Activated CD4-positive, alpha-beta T cell treated with anti-CD3 and anti-CD28 coated beads, Interleukin-2, Interleukin-6, amounts not matched to agents 100 ng/mL and 50 ng/mL, durations not matched to agents 16 hours and 8 hours (primary cell): Measurements from ENCODE around the gene ACOX2.

Source experiments
- DNase-seq: peaks from one replicate; pipeline ENCODE4 v3.0.0-alpha.2; 2020

ACOX2 gene

DNA sequence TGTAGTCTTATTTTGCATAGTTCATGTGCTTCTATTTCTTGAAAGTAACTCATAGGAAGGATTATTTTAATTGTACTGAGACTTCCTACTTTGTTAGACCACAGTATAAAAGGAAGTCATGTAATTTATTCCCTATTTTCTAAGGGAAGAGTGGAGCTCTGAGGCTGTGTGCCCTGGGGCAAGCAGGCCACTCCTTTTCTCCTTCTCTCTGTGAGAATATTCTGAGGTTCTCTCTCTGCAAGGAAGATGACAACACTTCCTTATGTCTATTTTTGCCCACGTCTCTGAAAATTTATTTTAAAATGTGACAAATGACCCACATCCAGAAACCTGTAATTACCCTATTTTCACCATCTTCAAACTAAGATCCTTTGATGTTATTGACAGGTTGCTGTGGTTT, 34.1 kb downstream of the ACOX2 start:
- DNase-seq: no peak

DNA sequence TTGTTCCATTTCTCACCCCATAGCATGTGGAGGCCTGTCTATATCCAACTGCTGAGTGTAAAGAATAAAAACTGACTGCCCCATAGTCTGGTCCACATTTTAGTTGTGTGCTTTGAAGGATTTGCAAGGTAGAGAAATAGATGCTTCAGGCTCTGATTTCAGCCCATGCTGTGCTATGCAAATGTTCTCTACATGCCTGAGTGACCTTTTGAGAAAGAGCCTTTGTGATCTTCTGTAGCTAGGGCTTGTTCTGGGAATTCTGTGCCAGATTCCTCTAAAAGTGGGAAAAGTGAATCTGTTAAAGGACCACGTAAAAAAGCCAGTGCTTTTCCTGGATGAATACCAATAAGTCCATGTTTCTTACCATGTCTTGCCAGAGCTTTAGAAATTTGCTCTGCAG, 39.9 kb downstream of the ACOX2 start:
- no peak for DNase-seq

DNA sequence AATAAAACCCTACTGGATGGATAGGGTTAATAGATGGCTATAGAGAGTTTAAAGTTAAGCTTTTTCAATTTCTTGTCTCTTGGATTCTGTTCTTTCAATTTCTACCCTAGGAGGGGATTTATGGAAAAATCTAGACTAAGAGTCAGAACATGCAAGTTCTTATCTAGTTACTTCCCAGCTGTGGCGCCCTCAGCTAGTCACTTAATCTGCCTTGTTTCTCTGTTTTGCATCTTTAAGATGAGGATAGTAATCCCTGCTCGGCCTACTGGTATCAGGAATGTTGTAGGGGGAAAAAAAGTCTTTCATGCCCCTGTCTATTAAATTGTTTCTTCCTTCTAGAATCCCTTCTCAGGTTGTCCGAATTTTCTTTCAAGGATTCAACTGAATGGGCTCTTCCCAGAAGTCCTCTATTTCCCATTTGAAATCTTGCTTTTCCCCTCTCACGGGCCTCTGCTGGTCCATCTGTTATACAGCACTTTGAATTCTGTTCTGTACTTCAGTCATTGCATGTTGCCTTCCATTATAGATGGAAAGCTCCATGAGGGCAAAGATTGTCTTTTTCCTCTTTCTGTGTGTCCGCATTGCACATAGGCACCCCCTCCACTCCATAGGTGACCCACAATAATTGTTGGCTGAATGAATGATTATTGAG, 40.7 kb downstream of the ACOX2 start:
- DNase-seq: no peak

DNA sequence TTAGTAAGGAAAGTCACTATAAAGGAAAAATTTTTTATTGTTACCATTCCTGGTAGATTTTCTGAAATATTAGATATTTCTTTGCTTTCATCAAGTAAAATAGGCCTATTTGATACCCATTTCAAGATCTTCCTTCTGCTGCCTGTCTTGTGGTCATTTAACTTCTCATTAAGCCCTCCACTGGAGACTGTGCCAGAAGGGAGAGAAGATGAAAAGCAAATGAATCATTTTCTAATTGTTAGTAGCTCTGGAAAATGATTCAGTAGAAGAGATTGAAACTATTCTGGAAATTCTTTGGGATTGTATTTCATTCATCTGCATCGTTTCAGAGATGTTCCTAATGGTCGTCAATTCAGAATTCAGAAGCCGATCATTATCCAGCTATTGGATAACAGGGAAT, 41.9 kb downstream of the ACOX2 start:
- no peak for DNase-seq

DNA sequence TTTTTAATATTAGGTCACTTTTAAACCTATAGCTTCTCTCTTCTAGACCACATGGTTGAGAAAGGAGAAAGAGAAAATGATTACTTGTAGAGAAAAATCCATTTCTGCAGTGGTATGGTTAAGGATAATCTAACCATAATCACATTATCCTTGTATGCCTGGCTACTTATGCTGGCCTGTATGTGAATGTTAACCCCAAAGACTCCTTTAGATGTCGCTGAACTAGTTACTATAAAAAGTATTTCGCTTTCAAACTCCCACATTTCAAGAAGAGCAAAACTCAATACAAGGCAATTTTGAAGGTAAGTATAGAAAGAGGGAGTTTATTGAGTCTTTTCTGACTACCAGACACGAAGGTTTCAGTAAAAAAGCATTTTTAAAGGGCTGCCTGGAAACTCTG, 42.9 kb downstream of the ACOX2 start:
- no peak for DNase-seq

DNA sequence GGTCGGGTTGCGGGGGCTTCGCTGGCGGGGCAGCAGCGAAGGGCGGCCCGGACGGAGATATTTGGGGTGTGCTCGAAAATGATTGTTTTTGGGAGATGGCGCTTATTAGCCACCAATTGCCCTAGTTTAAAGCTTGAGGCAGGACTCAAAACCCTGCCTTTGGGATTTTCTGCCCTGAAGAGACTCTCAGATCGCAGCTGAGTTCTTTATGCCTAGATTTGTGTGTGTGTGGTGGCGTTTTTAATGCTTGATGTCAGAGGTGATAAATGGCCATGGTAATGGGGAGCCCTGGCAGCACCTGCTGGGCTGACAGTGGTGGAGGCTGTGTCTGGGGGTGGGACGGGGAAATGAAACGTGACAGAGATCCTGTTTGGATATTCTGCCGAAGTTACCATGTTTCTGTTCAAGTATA, 44.5 kb downstream of the ACOX2 start:
- DNase-seq: peak; percentile 46

DNA sequence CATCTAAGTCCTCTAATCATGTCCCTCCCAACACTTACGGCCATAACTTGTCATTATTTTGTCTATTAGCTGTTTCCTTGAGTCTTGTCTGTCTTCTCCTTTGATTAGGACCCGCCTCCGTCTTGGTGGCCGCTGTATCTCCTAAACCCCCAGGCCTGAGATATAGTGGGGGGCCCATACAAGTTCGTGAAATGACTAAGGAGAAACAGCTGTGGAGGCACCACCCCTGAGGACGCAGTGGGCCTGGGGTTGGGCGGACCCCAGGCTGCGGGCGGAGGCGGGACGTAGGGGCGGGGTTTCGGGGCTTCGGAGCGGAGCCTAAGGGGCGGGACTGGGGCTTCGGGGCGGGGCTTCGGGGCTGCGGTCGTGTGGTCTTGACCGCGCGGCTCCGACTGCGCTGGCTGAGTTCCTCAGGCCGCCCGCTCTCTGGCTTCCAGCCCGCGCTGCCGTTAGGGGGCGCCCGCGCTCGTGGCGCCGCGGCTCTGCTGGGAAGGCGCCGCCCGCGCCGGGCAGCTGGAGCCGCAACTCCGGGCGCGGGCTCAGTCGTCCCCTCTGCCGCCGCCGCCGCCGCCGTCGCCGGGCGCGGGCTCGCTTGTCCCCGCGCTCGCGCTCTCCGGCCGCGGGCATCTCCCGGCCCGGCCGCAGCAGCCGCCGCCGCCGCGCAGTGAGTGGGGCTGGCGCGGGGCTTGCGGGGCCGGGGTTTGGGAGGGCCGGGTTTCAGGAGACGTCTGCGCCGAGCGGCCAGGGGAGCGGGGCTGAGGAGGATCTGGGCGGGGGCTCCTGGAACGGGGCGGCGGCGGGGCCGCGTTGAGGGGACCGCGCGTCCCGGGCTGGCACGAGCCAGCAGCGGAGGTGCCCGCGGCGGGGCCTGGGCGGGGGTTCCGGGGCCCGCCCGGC, 45.2 kb downstream of the ACOX2 start, which contains the start of gene KCTD6:
TSS of gene KCTD6 (plus strand) at position 591 of the 897 bp plus-strand sequence. CDS start 6,660 bp downstream, outside the sequence.
- peak; percentile 96 for DNase-seq

DNA sequence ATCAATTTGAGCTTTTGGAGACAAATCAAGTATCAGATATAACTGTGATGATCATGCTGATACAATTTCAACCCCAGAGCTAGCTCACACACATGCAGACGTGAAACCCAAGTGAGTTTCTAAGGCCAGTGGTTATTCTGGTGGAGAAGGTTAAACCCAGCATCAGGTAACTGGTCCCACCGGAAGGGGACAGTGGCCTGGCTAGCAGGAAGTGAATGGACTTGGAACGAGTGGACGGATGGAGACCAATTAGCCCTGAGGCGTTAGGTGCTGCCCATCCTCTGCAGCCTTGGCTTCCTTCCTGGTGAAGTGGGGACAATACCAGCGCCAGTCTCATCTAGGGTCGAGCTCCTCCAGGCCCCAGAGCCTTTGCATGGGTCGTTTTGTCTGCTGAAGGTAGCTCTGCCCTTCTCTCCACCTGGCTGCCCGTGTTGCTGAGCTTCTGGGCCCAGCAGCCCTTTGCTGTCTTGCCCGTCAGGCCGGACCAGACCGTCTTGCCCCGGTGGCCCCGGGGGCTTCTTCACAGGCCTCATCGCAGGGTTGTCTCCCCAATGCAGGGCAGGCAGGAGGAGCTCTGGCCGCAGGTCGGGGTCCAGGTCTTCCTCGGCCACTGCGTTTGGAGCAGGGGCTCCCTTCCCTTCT, 46.0 kb downstream of the ACOX2 start:
- DNase-seq: no peak

DNA sequence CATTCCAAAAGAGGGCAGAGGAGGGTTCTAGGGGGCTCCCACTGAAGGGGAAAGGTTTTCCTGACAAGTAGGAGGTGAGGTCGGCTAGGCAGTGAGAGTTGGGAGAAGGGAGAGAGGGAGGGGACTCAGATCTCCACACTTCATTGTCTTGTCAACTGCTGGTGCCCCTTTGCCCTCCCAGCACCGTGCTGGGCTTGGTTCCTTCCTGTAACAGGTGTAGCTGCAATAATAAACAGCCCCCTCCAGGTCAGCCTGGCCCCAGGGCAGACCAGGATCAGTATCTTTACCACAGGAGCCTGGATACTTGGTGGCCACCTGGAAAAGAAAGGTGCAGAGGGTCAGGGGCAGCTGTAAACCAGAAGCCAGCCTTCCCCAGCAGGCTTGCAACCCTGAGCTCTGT, 48.0 kb downstream of the ACOX2 start:
- DNase-seq: no peak

DNA sequence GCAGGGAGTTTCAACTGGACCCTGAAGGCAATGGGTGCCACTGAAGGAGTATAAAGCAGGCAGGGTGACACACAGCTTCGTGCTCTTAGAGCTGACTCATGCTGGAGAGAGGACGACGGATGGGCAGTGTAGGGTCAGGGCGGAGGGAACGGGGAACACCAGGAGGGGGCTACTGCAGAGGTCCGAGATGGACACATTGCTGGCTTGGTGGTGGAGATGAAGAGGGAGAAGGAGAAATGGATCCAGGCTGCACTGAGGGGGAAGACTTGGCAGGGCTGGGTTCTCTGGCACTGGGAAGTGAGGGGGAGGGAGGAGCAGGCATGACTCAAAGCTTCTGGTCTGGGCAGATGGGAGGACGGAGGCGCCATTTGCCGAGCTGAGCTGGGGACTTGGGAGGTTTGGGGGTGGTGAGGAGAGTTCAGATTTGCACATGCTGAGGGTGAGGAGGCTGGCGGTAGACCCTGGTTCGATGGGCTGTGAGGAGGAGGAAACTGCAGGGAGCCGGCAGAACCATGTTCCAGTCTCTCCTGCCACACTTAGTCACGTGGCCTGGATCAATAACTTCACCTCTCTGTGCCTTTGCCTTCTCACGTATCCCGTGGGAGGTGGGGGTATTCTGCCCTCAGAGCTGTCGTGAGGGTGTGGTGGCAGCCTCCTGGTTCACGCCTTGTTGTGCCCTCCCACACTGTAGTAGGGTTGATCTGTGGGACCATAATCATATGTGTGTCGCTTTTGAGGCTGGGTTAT, 49.7 kb downstream of the ACOX2 start:
- no peak for DNase-seq

DNA sequence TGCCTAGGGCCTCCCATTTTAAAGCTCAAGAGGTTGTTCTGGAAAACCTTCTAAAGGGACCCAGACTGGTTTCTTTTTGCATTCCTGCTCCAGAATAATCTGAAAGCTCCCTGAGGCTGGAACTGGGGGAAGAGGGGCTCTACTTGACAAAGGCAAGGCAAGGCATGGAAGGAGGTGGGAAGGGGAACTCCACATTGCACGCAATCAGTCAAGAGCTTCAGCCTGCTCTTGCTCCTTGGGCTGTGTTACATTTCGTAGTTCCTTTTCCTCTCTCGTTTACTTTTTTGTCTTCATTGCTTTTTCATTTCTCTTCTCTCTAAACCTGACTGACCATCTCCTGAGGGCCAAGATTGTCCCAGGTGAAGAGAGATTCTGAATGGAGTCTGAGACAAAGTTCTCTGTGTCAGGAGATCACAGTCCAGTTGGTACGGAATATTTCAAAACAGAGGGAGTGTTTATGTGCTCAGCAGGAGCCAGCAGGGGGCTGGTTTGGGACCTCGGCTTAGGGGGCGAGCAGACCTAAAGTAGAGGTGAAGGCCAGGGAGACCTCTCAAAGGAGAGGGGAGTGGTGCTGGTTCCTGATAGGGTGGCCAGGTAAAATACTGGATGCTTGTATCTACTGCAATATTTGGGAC, 51.1 kb downstream of the ACOX2 start:
- DNase-seq: no peak

DNA sequence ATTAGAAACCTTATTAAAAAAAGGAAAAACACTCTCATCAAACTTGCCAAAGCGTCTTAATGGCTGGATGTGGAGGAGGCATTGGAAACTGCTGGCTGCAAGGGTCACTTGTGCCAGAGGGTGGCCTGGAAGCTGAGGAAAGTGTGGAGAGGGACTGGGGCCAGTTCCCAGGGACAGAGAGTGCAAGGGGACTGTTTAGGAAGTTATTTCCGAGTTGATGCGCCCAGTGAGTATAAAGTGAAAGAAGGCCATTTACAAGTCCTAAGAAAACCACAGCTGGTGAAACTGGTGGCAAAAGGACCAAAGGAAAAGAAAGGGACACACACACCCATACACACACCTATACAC, 52.3 kb downstream of the ACOX2 start:
- no peak for DNase-seq

DNA sequence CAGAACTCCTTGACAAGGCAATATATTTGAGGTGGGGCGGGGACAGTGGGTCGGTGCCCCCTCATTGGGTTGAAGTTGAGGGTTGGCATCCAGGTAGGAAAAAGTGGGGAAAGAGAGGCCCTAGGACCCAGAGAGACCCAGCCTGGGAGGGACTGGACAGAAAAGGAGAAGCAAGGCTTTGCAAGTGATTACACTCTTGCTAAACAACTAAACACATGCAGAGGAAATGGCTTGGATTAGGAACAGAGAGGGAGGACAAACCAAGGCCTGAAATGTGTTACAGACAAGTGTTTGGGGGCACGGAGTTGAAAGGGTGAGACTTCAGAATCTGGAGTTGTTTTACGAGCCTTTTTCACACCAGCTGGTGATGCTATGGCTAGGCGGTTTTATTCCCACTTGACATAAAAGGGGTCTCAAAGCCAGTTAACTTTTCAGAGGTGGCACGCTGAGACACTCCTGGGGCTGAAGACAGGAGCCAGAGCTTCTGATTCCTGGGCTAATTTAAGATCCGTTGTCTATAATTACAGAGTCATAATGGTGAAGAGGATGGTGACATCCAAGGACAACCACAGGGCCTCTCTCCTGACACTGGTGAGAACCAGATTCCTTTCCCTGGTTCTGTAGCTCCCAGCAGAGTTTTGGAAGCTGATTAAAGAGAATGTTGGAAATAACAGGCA, 52.8 kb downstream of the ACOX2 start:
- DNase-seq: no peak

DNA sequence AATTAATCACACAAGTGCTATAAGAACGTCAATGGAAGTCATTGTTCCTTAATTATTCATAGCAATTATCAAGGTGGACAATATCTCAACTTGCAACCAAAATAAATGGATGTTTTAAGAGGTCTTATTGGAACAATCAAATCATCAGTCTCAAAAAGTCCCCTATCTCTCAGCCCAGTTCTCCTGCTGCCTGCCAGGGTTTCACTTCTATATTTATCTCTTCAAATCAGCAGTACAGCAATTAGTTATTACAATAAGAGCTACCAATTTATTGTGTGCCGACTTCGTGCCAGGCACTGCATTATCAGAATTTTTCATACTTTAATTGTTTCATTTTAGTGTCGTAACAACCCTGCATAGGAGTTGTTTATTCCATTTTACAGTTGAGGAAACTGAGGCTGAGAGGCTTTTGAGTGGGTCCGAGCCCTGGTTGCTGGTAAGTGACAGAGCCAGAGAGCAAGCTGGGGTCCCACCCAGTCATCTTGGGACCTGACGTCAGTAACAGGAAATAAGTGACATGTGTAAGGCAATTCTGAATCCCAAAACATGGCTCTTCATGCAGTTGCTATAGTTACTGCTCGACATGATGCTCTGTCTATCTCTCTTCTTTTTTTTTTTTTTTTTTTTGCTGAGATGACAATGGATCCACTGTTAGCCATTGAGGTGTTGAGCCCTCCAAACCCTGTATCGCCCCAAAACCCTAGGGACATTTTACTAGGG, 53.9 kb downstream of the ACOX2 start:
- DNase-seq: peak; percentile 49

DNA sequence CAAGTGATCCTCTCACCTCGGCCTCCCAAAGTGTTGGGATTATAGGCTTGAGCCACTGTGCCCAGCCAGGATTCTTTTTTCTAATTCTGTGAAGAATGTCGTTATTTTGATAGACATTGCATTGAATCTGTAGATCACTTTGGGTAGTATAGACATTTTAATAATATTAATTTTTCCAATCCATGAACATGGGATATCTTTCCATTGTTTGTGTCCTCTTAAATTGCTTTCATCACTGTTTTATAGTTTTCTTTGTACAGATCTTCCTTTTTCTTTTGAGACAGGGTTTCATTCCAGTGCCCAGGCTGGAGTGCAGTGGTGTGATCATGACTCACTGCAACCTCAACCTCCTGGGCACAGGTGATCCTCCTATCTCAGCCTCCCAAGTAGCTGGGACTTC, 56.7 kb downstream of the ACOX2 start:
- no peak for DNase-seq

DNA sequence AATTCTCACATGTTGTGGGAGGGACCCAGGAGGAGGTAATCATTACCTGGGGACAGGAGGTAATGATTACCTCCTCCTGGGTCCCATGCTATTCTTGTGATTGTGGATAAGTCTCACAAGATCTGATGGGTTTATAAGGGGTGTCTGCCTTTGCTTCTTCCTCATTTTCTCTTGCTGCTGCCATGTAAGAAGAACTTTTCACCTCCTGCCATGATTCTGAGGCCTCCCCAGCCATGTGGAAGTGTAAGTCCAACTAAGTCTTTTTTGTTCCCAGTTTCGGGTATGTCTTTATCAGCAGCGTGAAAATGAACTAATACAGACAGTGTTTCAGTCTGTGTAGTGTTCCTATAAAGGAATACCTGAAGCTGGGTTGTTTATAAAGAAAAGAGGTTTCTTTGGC, 58.2 kb downstream of the ACOX2 start:
- DNase-seq: no peak

DNA sequence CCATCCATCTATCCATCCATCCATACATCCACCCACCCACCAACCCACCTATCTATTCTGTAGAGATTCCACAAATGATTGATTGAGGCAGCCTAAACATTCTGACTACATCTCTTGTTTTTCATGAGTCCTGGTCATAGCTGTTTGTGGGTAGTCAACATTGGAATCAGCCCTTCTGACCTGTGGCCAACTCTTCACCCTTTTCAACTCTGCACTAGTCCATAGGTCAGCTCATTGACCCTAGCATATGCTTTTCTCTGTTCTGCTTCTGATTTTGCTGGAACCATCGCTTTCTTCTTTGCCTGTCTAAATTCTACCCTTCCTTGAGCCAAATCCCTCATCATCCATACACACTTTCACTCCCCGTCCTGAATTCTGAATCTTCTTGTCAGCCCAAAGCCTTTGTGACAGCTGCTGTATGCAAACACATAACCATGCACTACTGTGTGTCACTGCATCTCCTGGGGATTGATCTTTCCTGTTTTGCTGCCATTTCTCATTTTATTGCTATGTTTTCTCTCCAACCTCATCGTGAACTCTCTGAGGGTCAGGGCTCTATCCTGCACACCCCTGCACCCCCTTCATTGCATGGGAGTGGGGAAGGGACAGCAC, 61.9 kb downstream of the ACOX2 start:
- no peak for DNase-seq

DNA sequence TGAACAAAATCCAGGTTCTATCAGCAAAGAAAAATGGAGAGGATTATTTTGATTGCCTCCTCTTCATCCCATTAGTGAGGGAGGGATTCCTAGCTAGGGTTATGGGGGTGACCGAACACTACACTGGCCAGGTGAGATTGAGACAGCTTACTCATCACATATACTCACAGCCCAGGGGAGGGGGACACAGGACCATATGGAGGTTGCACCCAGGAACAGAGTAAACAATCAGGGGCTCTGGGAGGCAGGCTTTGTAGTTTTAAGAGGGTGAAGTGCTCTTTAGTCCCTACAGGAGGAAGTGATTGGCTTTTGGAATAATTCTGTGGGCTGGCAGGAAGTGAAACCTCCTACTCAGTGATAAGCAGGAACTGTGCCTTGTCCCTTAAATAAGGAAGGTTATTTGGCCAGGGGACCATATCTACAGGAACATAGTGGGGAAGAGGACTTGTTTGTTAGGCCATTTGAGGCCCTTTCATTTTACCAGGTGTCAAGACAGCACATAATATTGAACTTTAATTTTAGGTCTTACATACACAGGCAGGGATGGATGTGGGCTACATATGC, 62.6 kb downstream of the ACOX2 start:
- DNase-seq: no peak

DNA sequence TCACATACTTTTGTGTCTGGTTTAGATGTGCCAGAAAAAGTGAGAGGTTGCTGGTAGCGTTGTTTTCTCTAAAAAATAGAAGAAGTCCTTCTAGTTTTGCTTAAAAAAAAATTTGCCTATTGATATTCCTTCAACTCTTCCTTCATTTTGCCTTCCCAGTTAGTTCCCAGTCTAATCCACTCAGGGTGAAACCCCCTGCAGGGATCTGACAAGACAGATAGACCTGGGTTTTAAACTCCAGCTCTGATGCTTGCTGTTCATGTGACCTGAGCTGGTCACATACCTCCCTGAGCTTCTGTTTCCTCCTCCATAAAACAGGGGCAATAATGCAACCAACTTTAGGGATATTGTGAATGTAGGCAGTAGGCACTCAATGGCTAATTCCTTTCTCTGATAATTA, 63.7 kb downstream of the ACOX2 start:
- DNase-seq: no peak

DNA sequence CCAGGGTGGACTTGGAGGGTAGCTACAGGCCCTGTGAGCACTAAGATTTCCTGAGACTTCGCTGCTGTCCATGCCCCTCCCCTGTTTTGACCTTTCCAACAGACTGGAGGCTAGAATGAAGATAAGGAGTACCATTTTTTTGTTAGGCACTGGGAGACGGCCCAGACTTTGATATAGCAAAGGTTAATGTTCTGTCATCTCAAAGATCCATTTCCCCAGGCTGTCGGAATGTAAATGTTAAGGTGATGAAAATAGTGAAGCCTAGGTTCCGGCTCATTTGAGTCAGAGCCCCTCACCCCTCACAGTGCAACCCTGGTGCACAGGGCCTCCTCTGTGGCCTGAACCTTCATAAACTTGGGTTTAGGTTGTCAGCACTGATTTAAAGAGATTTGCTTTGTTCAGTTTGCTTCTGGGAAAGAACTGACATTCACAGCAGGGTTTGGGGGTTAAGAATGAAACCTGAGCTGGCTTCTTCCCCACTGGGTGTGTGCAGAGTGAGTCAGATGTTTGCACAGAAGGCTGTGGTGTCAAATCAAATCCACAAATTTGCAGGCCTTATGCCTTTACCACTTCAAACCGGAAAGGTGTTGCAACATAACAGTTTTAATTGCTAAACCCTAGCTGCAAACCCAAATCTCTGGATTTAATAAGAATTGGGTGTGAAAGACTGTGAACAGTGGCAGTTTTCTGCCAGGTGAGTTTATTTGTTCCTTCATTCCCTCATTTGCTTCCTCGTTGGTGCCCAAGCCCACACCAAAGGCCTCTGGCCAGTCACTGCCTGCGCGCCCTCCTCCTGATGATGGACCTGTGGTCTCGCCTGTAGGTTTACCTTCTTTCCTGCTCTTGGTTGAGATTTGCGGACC, 65.7 kb downstream of the ACOX2 start:
- DNase-seq: peak; percentile 95
